GM21723 (cell line): ENCODE results near the gene ERCC6L2.

Experiments used
- ATAC-seq: cut with Tn5 transposase; IDR thresholded peaks from one replicate; pipeline ENCODE4 v1.9.1; 2021; ENCODE audit warnings: mild to moderate bottlenecking, moderate library complexity; ENCODE audit not compliant: unreplicated experiment

The ERCC6L2 gene

DNA sequence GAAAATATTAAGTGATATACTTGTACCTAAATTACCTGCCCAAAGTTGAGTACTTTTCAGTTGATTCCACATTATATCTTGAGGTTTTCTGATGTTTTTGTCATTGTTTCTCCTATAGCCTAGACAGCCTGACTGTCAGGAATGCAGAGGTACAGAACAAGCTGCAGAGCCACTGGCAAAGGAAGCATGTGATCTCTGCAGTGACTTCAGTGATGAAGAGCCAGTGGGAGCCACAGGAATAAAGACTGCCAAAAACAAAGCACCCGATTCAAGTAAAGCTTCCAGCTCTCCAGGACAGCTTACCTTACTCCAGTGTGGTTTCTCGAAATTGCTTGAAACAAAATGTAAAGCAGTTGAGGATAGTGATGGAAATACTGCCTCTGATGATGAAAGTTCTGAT lies 96.3 kb downstream of the ERCC6L2 start:
- ATAC-seq = no peak

GRCh38 chr9:95974389-95974788 lies 98.9 kb downstream of the ERCC6L2 start:
- no peak for ATAC-seq

GRCh38 chr9:95977371-95977770 lies 101.9 kb downstream of the ERCC6L2 start:
- no peak for ATAC-seq

- ATAC-seq = no peak
Measured at GRCh38 chr9:95978106-95978505, 102.6 kb downstream of the ERCC6L2 start.

- no peak for ATAC-seq
Measured at GRCh38 chr9:95979446-95979845, 104.0 kb downstream of the ERCC6L2 start.

GRCh38 chr9:95980262-95981125 lies 105.0 kb downstream of the ERCC6L2 start:
- ATAC-seq = no peak

- ATAC-seq = no peak
Measured at GRCh38 chr9:95981761-95982390, 106.4 kb downstream of the ERCC6L2 start.

- no peak for ATAC-seq
Measured at GRCh38 chr9:95985440-95986055, 110.1 kb downstream of the ERCC6L2 start.

- ATAC-seq = no peak
Measured at GRCh38 chr9:95989297-95989696, 113.8 kb downstream of the ERCC6L2 start.

- ATAC-seq = no peak
Measured at GRCh38 chr9:95991326-95991725, 115.8 kb downstream of the ERCC6L2 start.

DNA sequence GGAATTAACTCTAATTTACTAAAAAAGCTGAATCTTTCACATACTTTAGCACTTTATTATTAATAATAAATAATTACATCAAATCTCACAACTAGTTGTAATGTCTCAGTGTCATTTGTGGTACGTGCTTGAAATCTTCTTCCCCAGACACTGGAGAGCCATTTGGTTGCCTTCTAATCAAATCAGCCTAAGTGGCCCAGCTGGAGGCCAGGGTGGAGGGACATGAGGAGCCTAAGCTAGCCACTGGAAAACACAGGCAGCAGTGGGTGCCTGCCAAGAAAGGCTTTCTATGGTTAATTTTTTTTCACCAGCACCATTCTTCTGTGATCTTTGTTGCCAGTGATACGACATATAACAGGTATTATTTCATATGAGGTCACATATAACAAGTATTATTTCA lies 117.0 kb downstream of the ERCC6L2 start:
- no peak for ATAC-seq

GRCh38 chr9:95993337-95993736 lies 117.8 kb downstream of the ERCC6L2 start:
- no peak for ATAC-seq

DNA sequence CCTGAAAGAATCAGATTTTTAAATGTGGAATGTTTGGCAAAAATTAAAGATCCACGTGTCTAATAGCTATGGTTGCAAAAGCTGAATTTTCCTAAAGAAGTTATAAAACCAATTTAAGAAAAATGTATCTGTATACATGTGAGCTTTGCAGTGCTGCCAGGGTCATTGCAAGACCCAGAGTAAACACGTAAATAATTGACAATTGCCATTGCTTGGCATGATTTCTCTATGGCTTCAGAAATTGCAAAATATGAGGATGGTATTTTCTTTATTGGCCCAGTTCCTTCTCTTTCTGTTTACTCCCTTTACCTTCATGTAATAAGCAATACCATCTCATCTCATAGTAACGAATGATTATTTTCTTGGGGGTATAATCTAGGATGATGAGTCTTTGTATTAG lies 123.9 kb downstream of the ERCC6L2 start:
- ATAC-seq = no peak

DNA sequence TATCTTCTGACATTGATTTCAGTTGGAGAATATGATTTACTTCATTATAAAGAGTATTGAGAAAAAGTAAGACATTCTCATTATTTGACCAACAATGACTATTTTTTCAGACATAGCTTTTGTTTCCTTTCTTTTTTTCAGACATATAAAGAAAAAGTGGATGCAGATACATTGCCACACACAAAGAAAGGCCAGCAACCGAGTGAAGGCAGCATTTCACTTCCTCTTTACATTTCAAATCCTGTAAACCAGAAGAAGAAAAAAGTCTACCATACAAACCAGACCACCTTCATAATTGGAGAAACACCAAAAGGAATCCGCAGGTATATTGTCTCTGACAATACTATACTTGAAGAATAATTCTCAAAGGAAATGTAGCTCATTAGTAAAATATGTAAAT lies 128.9 kb downstream of the ERCC6L2 start:
- ATAC-seq = no peak

- no peak for ATAC-seq
Measured at GRCh38 chr9:96006296-96006879, 130.9 kb downstream of the ERCC6L2 start.

GRCh38 chr9:96006961-96007360 lies 131.5 kb downstream of the ERCC6L2 start:
- no peak for ATAC-seq

DNA sequence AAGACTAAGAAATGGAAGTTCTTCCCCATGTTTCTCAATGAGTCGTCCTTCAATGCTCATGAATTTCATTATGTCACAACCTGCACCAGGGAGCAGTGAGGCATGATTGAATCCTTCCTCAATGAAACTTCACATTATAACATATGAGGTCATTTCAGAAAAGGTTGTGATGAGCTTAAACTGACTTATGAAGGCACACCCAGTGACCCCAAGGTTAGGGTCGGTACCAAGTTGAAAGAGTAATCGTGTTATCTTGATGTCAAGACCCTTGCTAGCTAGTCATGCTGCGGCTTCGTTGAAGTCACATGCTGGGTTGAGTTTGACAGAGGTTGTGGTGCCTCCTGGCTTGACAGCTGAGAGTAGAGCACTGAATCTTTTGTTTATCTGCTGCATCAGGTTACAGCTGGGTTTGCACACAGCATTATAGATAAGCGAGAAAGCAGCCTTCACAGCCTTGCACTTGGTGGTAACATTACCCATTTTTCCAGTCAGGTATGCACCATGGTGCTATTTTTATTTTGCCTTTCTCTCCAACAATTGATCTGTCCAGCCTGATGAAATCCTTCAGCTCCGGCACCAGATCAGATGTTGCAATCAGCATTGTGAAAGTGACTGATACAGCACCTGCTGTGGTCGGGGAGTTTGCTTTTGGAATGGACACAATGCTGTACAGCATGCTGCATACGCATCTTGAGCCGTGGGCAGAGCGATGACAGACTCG lies 133.2 kb downstream of the ERCC6L2 start:
- ATAC-seq = no peak

- no peak for ATAC-seq
Measured at GRCh38 chr9:96009223-96009602, 133.7 kb downstream of the ERCC6L2 start.

DNA sequence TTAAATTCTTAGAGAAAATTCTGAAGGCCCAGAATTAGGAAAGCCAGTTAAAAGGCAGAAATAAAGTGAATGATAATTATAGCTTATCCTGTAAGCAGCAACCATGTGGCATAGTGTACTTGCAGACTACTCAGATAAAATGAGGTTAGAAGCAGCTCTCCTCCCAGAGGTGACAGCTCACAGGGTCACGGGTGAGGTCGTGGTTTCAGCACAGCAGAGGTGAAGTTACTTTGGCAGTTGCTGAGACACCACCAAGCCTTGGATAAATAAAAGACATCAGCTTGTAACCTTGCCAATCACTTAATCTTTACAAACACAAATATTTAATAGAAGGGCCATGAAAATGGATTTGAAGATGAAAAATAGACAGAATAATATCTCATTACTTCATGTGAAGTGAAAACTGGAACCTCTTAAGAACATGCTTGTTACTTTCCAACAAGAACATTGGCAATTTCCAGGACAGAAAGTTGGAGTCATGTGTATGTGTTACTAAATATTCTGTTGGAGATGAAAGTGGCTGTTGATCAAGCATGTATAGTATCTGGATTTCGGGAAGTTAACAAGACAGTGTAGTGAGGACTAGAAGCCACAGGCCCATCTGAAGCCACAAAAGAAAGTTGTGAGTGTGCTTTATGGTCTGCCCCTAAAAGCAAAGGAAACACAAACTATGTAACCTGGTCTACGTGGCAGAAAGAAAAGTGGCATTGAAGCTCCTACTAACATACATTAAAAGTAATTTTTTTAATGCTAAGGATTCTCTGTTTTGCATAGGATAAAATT lies 134.4 kb downstream of the ERCC6L2 start:
- no peak for ATAC-seq

DNA sequence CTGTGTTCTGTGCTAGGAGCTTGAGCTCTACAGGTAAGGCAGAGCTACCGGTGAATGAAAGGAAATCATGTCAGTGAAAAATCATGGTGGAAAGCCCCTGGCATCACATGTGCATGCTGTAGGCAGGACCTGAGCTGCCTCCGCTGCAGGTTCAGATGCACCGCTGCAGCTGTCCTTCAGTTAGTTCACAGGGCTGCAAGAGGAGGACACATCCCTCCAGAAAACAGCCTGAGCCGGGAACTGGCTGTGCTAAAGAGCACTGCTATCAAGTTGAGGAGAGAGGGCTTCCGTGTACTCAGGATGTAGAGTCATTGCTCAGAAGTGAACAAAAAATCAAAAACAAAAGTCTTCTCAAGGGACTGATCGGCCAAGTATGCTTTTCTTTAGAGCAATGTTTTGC lies 138.6 kb downstream of the ERCC6L2 start:
- ATAC-seq = no peak
